Testis (tissue), 3 donors: ENCODE results near the gene MAP3K20. TPM values are rescaled to one million over a fixed set of nuclear protein-coding genes. Genes with fewer than 3 reads are reported as not detected.
"Not testable (repeated sequence)": the region's sequence is repeated elsewhere in the genome, so short reads cannot be mapped to it uniquely, and the experiment has no call there.

ENCODE experiments used
- DNase-seq: peaks from one replicate; pipeline ENCODE4 v3.0.0-alpha.2; 2019
- H3K27ac ChIP-seq, 2 donors: fragments of 200-600 bp; sonication (generic); one replicate each; pipeline ENCODE4 v1.5.1; 2019
- H3K27me3 ChIP-seq: fragments of 200-600 bp; sonication (generic); one replicate; pipeline ENCODE4 v1.5.1; 2019
- H3K36me3 ChIP-seq: fragments of 200-600 bp; sonication (generic); one replicate; pipeline ENCODE4 v1.5.1; 2017; ENCODE audit warnings: low read depth; ENCODE audit errors: missing control alignments
- H3K4me1 ChIP-seq: fragments of 200-600 bp; sonication (generic); one replicate; pipeline ENCODE4 v1.5.1; 2019
- H3K4me3 ChIP-seq, 2 donors: fragments of 200-600 bp; sonication (generic); one replicate each; pipeline ENCODE4 v1.5.1; 2017 to 2019
- H3K9me3 ChIP-seq: fragments of 200-600 bp; sonication (generic); one replicate; pipeline ENCODE4 v1.5.1; 2017
- CTCF ChIP-seq, 3 experiments: fragments of 450-650 bp in 2 of 3; fragments of 200-600 bp in 1 of 3; sonication (generic) in 1 of 3; IDR thresholded peaks; one replicate each; pipeline ENCODE4 v1.5.1; 2016 to 2019; ENCODE audit warnings: antibody characterized with exemption in 3 of 3, mild to moderate bottlenecking in 2 of 3, moderate library complexity in 1 of 3
- POLR2A ChIP-seq: fragments of 450-650 bp; IDR thresholded peaks from one replicate; pipeline ENCODE4 v1.6.1; 2017; ENCODE audit warnings: antibody characterized with exemption, mild to moderate bottlenecking, moderate library complexity
- WGBS, 2 donors: methylation state at CpG; one replicate each; pipeline ENCODE4 v1.1.5; 2018; 5-methylcytosine and 5-hydroxymethylcytosine counted together
- intact Hi-C: fragments of 100-400 bp; cut with DNase I; formaldehyde crosslinking; loops from one replicate; pipeline ENCODE4 v1.15.1; 2023; ENCODE audit warnings: low total_unique reads
- polyA plus RNA-seq: library from polyadenylated mRNA; stranded (reverse); fragments of 350-450 nt; fragmentation: Illumina TruSeq; extraction: RNeasy Lipid Tissue Mini Kit (QIAGEN cat#74804); gene quantifications from one replicate; pipeline ENCODE4 v1.2.3, GENCODE V29; 2014; ENCODE audit warnings: low read depth, low replicate concordance; ENCODE audit not compliant: insufficient read depth
- total RNA-seq, 2 donors: library from RNA; depleted of rRNA; stranded (reverse); fragments of >200 nt; gene quantifications; one replicate each; pipeline ENCODE4 v1.2.3, GENCODE V29; 2016

The MAP3K20 gene
- total and polyA plus RNA-seq, 3 donors from 2014 or later = 20.7 to 30.8 (median 25.3) TPM

GRCh38 chr2:173307293-173307692, 231.6 kb downstream of the MAP3K20 start:
- H3K27ac ChIP-seq = no peak overlapping the region
- DNase-seq = no peak
- no peaks in the 10 kb centered on the region for H3K9me3 ChIP-seq
- 35 to 39% methylated on average over 4 of the region's 4 CpGs for WGBS, 2 donors
- no peak overlapping the region for H3K4me3 ChIP-seq
- no peaks in the 10 kb centered on the region for H3K4me1 ChIP-seq
- H3K36me3 ChIP-seq = no peaks in the 10 kb centered on the region
- intact Hi-C loops = no loop called here
- TF ChIP-seq CTCF (IDR thresholded peaks at IDR 0.05) = no peak
- TF ChIP-seq POLR2A = no peak
- no peaks in the 10 kb centered on the region for H3K27me3 ChIP-seq

GRCh38 chr2:173309370-173309769, 233.7 kb downstream of the MAP3K20 start:
- WGBS, 2 donors = 71 to 73% methylated on average over 5 of the region's 5 CpGs
- DNase-seq, H3K36me3 ChIP-seq, H3K27me3 ChIP-seq, H3K27ac ChIP-seq, H3K4me3 ChIP-seq, H3K4me1 ChIP-seq, H3K9me3 ChIP-seq, intact Hi-C loops: not testable (repeated sequence)

GRCh38 chr2:173311844-173312606, 236.4 kb downstream of the MAP3K20 start:
- Histone ChIP-seq H3K4me3 (no peak overlapping the region), H3K27me3 (no peaks in the 10 kb centered on the region), H3K4me1 (no peaks in the 10 kb centered on the region), H3K27ac (no peak overlapping the region), H3K9me3 (no peaks in the 10 kb centered on the region), H3K36me3 (no peaks in the 10 kb centered on the region)
- no peak for TF ChIP-seq POLR2A
- TF ChIP-seq CTCF (IDR thresholded peaks at IDR 0.05) = no peak
- intact Hi-C loops = no loop called here
- 85 to 94% methylated on average over 9 of the region's 9 CpGs for WGBS, 2 donors
- no peak for DNase-seq
